Measurements from ENCODE around the gene RAB8B.
"Not testable (repeated sequence)": the region's sequence is repeated elsewhere in the genome, so short reads cannot be mapped to it uniquely, and the experiment has no call there.

Gene RAB8B

DNA sequence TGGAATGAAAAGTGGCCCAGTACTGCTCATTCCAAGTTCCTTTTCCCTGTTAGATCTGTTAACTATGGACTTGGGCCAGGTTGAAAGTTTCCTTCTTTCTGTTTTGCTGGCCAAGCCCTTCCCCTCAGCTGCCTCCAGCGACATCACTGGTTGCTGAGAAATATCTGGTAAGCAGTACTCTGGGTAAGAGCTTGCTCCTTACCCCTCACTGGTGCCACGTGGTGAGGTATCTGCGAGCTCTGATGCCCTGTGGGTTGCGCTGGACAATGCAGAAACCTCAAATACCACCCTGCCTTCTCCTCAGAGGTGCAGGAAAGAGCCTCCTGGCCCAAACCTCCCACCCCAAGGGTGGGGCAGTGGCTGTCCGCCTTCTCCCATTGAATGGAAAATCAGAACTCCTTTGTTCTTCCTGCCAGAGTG lies 45.1 kb downstream of the RAB8B start:
- no peak for DNase-seq

DNA sequence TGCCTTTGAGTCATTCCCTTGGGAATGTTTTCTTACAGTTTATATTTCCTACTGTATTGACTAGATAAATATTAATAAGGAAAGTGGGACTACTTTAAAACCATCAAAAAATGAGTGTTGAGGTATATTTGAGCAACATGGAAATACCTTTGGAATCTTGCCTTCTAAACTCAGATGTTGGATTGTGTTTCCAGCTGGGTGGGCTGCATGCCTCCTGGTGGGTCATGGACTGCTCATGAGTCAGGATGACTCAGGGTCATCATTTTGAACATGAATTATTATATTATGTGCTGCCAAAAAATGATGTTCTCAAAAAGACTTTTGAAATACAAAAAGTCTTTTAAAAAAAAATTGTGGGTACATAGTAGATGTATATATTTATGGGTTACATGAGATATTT lies 46.9 kb downstream of the RAB8B start:
- no peak for DNase-seq

DNA sequence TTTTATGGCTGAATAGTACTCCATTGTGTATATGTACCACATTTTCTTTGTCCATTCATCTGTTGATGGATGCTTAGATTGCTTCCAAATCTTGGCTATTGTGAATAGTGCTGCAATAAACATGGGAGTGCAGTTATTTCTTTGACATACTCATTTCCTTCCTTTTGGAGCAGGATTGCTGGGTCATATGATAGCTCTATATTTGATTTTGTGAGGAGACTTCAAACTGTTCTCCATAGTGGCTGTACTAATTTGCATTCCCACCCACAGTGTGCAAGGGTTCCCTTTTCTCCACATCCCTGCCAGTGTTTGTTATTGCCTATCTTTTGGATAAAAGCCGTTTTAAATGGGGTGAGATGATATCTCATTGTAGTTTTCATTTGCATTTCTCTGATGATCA lies 47.7 kb downstream of the RAB8B start:
- DNase-seq = not testable (repeated sequence)

DNA sequence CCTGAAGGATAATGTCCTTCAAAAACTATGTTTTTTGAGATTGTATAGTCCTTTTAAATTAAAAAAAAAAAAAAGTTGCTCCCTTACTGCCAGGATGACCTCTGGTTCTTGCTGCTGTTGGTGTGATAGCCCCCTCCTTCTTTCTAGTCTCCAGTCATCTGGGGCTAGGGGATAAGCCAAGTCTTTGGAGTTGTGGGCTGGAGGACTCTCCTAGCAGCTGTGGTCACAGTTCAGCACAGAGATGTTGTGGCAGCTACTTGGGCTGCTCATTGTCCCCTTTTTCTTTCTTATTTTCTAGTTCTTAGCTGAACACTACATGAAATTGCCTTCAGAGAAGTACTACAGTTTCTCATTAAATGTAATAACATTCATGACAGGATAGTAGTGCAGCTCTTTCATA lies 48.8 kb downstream of the RAB8B start:
- DNase-seq = no peak

DNA sequence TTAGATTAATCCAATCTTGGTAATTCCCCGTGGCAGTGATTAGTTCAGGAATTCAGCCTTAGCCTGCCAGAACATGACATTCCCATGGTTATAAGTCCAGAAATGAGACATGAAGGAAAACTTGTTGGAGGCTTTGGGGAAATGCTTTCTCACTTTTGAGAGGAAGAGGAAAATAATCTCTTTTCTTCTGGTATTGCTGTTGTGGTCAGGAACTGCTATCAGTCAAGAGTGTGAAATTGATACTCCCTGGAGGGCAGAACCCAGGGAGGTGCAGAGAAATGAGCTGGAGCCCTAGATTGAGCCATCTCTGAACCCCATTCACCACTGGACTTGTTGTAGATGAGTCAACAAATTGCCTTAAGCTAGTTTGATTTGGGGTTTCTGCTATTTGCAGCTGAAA lies 49.4 kb downstream of the RAB8B start:
- no peak for DNase-seq

DNA sequence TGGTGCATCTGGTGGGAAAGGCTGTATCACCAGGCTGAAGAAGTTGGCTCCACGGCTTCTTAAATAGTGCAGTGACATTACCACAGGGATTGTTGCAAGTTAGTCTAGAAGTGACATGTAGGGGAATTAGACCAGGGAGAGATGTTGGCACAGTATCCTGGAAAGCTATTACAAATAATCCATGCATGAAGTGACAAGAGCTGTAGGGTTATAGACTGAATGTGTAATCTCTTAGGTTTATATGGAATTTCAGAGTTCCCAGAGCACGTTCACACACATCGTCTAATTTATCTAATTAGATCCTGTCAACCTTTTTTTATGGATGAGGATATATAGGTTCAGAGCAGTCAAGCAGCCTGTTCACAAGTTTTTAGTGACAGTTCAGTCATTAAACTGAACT lies 50.7 kb downstream of the RAB8B start:
- no peak for DNase-seq

DNA sequence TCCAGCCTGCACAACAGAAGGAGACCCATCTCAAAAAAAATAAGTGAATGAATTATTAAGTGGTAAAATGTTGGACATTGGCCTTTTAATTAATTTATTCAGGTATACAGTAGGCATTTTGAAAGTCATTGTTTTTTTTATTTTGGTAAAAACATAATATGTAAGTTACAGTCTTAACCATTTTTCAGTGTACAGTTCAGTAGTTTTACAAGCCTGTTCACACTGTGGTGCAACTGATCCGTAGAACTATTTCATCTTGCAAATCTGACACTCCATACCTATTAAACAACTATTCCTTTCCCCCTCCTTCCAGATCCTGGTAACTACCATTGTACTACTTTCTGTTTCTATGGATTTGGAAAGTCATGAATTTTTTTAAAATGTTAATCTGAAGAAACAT lies 51.9 kb downstream of the RAB8B start:
- DNase-seq = no peak

DNA sequence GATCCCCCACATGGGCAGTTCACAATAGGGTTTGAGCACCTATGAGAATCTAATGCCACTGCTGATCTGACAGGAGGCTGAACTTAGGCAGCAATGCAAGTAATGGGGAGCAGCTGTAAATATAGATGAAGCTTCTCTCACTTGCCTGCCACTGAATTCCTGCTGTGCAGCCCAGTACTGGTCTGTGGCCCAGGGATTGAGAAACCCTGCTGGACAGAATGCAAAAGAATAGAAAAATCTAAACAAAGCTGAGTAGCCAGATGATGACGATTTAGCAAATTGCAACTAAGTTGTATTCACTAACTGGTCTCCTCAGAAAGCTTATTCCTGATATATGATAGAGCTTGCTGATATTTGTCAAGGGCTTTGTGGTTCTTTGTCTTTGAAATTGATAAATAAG lies 53.7 kb downstream of the RAB8B start:
- DNase-seq = no peak

DNA sequence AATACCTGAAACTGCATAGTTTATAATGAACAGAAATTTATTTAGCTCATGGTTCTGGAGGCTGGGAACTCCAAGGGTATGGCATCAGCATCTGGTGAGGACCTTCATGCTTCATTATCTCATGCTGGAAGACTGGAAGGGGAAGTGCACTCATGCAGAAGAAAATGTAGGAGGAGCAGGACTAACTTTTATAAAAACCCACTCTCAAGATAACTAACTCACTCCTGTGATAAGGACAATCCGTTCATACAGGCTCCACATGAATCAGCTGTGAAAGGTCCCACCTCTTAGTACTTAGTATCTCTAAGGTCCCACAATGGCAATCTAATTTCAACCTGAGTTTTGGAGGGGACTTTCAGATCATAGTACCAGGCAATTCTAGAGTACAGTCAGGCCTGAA lies 54.4 kb downstream of the RAB8B start:
- DNase-seq = no peak

DNA sequence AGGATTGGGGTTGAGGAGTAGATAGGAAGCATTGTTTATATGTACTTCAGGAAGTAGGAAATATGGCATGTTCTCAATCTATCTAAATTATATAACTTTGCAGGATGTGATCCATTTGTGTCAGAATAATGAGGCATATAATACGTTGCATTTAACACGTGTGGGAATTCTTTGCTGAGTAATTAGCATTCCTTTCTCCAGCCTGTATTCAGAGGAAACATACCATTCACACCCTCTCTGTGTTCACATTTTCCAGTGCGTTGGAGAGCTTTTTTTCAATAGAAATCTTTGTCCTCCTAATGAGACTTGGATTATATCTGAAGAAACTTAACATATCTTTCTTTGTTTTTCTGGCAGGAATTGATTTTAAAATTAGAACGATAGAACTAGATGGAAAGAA lies 55.0 kb downstream of the RAB8B start:
- no peak for DNase-seq

DNA sequence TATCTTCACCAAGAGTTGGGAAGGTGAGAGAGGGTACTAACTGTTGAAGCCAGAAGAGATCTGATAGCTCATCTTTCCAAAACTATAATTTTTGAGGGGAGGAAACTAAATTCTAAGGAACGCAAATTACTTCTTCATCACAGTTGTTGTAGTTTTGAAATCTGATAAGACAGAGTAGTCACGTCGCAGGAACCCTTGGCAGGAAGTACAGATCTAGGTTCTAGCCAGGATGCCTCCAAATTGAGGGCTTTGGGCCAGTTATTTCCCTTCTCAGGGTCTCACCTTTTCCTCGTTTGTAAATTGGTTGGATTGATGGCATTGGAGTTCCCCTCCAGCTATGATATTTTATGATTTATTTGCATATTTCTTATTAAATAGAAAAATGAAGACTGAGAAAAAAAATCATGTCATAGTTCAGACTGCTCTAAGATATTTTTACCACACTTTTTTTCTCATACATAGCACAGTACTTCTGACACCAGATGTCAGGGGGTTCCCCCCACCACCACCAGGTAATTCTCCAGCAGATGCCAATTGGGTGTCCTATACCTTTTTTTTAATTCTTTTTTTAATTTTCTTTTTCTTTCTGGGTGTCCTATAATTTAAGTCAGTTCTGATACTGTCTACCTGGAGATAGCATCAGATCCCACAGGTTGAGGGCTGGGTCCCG lies 55.7 kb downstream of the RAB8B start:
- DNase-seq = no peak

DNA sequence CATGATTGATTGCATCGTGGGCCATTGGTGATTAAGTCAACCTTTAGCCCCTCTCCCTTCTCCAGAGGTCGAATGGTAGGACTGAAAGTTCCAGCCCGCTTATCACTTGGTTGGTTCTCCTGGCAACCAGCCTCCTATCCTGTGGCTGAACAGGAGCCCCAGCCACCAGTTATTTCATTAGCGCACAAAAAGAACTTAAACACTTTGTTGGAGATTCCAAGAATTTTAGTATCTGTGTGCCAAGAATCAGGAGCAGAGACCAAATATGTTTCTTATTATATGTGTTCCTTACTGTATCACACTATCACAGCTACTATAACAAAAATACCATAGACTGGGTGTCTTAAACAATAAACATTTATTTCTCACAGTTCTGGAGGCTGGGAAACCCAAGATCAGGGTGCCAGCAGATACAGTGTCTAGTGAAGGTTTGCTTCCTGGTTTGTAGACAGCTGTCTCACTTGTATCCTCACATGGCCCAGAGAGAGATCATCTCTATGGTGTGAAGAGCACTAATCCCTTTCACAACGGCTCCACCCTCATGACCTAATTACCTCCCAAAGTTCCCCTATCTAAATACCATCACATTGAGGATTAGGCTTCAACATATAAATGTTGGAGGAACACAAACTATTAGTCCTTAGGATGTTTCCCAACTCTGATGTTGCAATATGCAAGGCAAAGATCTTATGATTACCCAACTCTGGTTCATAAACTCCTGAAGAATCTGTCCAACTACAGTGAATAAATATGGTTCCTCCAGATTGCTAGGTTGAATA lies 57.5 kb downstream of the RAB8B start:
- DNase-seq = no peak

DNA sequence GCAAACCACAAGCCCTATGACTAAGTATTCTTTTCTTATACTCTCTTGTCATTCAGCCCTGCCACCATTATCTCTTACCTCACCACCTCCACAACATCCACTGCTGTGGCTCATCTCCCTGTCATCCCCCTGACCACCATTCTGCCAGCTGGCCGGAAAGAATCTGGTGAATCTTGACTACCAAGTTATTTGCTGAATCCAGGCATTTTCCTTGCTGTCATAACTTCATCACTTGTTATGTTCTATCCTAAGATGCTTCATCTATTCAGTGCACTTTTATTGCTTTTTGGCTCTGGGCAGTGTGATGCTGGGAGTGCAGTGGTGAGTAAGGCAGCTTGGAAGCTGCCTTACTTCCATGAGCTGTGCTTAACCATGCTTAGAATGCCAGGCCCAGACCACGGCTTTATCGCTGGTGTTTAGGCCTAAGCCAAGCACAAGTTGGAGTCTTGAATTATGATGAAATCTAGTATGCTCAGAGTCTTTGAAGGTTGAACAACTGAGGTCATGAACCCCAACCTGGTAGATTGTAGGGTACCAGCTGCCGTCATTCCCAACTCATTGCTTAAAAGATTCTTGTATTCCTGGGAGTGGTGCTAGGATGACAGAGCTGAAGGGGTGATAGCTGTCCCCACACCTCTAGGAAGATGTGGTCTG lies 61.0 kb downstream of the RAB8B start:
- no peak for DNase-seq

DNA sequence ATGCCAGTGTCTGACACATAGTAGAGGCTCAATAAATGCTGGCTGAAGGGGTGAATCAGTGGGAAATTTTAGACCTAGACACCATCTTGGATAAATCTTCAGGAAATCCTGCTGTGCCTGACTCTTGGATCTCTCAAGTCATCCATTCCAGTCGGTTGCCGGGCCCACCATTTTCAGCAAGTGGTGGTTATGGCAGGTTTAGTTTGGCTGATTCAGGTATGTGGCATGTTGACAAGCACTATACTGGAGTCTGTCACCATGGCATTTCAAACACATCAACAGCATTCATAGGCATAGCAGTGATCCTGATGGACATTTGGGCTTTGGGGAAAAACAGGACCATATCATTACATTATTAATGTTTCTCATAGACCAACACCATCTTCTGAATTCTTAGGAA lies 62.3 kb downstream of the RAB8B start:
- no peak for DNase-seq

DNA sequence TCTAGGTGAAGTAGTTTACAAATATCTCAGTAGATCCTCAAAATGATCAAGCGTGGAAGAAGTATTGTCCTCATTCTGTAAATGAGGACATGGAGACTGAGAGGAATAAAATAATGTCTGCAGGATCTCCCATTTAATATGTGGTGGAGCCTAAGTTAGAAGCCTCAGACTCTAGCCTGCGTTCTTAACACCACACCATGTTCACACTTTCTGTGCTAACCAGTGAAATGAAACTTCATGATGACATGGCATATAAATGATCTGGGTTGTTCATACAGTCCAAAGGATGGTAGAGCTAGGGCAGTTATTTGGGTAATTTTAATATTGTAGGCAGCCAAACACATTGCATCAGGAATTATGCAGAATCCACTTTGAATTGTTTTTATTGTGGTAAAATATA lies 62.9 kb downstream of the RAB8B start:
- no peak for DNase-seq

DNA sequence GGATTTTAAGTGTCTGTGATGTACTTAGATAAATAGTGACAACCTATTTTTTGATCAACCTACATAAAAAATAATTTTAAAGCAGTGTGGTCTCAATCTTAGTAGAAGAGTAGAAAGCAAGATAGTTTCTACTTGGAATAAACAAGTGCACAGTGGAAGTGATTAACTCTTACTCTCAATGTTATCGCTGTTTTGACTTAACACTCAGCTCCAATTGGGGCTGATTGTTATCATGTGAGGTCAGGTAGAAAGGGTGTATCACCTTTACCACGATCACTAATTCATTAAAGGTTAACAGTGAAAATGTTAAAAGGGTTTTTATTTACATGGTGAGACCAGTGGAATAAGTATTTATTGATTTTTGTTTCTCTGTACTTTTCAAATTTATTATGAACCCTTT lies 65.6 kb downstream of the RAB8B start:
- DNase-seq = no peak

DNA sequence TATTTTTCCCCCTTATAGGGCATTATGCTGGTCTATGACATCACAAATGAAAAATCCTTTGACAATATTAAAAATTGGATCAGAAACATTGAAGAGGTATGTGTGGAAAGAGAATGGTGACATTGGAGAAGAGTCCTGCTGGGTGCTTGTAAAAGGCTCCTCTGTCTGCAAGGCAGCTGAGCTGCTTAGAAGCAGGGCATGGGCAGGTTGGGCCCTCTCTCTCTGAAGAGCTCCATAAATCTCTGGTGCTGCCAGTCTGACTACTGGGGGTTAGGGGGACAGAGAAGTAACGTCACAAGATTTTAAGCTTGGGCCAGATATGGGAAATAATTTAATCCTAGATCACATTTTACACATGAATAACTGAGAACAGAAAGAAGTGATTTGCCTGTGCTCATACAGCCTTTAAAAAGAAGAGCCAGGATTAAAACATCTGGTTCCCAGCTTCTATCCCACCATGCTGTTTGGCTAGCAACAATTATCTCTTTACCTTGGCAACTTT lies 66.1 kb downstream of the RAB8B start:
- no peak for DNase-seq

DNA sequence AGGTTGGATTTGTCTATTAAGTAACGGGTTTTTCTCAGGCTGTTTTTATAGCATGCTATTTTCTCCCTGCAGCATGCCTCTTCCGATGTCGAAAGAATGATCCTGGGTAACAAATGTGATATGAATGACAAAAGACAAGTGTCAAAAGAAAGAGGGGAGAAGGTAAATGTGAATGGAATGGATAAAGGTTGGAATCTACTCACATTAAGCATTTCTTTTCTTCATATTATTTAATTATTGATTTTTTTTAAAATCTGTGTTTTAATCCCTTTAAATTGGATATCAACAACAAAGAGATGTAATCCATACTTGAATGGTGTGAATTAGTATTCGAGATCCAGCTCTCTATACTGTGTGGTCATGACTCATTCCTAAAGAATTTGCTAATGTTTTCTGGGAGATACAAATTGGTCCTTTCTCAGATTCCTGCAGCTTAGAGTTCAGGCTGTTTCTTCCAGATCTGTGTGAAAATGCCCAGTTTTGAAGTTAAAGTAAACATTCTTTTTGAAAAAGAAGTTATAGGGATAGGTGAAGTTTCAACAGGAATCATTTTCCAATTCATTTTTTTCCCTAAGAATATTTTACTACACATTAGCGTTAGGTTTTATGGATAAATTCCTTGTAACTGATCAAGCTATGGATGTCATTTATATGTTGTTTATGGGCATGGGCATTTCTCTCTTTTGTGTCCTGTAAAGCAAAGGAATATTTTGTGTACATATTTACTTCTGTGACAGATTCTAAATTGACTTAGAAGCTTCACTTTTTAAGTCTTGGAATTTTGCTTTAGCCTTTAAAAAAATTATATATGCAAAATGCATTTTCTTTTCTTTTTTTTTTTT lies 67.2 kb downstream of the RAB8B start:
- no peak for DNase-seq

DNA sequence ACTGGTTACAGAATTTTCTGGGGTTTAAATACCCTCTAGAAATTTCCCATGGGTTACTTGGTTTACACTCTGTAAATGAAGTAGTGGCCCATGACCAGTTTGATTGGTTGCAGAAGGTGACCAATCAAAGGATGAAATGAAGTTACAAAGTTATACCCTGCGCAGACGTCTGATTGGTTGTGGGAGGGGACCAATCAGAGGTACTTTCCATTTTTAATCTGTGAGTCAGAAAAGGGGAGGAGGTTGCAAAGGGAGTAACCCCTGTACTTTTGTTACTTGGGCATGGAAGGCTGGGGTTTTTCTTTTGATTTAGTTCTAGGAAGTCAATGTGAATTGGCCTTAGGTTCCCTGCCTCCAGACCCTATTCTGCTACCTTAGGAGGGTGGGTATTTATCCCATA lies 69.3 kb downstream of the RAB8B start:
- no peak for DNase-seq

DNA sequence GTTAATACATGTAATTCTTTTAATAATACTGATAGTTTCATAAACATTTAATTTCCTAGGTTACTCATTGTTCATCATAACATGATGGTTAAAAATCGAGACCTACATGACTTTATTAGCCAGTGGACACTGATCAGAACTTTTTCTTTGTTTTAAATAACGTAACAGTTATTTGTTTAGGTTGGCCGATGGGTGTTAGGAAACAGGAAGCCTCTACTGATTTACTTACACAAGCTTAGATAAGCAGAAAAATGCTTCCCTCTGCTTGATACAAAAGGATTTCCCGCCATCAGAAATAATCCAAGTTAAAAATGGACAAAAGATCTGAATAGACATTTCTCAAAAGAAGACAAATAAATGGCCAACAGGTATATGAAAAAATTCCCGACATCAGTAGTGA lies 71.4 kb downstream of the RAB8B start:
- no peak for DNase-seq

DNA sequence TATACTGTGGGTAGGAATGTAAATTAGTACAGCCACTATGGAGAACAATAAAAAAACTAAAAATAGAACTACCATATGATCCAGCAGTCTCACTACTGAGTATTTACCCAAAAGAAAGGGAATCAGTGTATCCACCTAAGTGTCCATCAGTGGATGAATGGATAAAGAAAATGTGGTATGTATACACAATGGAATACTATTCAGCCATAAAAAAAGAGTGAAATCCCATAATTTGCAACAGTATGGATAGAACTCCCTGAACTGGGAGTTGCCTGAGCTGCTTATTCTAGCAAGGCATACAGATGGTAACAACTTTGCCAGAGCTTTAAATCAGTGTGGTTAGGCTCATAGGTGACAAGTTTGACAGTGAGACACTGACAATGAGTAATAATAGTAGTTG lies 71.9 kb downstream of the RAB8B start:
- no peak for DNase-seq

DNA sequence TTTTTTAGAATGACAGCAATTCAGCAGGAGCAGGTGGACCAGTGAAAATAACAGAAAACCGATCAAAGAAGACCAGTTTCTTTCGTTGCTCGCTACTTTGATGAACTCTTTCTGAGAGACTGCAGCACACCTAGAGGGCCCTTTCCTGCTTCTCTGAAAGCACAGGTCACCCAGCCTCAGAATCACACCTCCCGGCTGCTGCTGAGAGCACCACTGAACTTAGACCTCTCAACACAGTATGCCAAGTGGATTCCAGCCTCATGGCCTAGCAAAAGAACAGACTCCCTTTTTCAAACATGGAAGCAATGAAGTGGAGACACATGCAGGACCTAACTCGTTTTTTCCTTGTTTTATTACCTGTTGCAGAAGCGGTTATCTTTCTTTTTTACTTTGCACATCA lies 74.1 kb downstream of the RAB8B start:
- DNase-seq = no peak
